ENCODE measurements around the gene LOC128125822.

The LOC128125822 gene

DNA sequence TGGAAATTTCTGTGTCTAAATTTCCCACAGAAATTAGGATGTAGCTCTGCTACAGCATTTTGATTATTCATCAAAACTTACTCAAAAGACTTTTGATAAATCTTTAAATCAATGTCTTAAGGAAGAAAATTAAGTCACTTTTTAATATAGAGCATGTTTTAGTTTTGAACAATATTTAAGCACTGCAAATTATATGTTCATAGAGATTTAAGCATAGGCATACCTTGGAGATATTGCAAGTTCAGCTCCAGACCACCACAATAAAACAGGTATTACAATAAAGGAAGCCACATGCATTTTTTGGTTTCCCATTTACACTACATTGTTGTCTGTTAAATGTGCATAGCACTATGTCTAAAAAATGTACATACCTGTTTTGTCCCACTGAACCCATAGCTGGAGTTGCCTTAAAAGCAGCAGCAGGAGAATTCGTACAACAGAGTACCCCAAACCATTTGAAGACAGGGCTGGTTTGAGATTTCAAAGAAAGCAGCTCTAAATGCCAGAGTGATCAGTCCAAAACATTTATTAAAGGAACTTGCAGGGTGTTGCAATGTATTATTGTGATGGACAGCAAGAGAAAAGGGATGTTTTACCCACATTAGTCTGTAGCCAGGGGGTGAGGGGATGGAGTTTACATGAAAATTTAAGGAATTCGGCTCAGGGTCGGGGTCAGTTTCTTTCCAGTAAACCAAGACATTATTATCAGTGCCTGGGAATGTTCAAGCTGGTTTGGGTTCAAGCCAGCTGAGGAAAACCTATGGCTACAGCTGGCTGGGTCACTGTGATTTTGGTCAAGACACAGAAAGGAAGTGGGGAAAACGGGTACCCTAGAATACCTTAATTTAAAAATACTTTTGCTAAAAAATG, 6.3 kb upstream of the LOC128125822 start:
- H3K4me3 ChIP-seq (ENCODE audit: low read depth, low read length): no peak overlapping the region
- TF ChIP-seq, protein P1, sequence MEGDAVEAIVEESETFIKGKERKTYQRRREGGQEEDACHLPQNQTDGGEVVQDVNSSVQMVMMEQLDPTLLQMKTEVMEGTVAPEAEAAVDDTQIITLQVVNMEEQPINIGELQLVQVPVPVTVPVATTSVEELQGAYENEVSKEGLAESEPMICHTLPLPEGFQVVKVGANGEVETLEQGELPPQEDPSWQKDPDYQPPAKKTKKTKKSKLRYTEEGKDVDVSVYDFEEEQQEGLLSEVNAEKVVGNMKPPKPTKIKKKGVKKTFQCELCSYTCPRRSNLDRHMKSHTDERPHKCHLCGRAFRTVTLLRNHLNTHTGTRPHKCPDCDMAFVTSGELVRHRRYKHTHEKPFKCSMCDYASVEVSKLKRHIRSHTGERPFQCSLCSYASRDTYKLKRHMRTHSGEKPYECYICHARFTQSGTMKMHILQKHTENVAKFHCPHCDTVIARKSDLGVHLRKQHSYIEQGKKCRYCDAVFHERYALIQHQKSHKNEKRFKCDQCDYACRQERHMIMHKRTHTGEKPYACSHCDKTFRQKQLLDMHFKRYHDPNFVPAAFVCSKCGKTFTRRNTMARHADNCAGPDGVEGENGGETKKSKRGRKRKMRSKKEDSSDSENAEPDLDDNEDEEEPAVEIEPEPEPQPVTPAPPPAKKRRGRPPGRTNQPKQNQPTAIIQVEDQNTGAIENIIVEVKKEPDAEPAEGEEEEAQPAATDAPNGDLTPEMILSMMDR (conservative IDR thresholded peaks at IDR 0.05; ENCODE audit: low read depth, low read length): no peak
- peak; percentile 85 for DNase-seq (ENCODE audit: low read depth)

DNA sequence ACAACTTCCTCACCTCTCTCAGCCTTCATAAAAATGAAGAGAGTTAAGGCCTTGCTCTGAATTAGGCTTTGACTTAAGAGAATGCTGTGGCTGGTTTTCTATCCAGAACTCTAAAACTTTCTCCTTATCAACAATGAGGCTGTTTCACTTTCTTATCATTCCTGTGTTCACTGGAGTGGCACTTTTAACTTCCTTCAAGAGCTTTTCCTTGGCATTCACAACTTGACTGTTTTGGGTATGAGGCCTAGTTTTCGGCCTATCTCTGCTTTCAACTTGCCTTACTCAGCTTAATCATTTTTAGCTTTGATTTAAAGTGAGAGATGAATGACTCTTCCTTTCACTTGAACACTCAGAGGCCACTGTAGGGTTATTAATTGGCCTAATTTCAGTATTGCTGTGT, 4.3 kb upstream of the LOC128125822 start:
- DNase-seq (ENCODE audit: low read depth): no peak
- TF ChIP-seq, protein P1 (conservative IDR thresholded peaks at IDR 0.05; ENCODE audit: low read depth, low read length): no peak

DNA sequence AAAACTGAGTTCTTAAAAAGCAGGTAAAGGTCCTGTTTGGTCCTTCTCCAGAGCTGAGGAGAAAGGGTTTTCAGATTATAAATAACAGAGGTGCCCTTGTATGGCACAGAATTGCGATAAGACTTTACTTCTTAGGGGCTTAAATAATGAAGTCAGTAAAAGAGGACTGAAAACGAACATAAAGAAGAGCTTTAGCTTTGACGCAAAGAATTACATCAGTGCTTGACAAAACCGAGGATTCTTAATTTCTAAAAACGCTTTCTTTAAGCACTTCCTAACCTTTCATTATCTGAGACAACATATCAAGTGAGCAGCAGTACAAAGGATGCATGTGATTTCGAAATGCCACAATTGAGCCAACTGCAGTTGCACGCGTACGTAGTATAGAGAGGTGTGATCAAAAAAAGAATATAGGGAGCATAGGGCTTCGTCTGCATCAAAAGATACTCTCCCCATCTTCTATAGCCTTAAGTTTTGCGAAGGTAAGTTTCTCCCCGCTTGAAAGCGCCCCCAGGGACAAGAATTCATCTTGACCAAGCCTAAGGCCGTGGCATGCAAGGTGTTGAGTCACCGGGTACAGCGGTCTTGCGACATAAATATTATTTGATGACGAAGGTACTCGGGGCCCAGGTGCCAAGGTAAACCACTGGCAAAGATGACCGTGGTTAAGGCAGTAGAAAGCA, 778 bp upstream of the LOC128125822 start:
- TF ChIP-seq, protein P1 (conservative IDR thresholded peaks at IDR 0.05; ENCODE audit: low read depth, low read length): peak; percentile 25
- DNase-seq (ENCODE audit: low read depth): peak; percentile 75
- H3K4me3 ChIP-seq (ENCODE audit: low read depth, low read length): peak overlapping the region; percentile 62

More for the DNA sequence above, 4.3 kb upstream of the LOC128125822 start:
- no peak overlapping the region for H3K4me3 ChIP-seq (ENCODE audit: low read depth, low read length)

GRCh38 chr6:63572747-63573075, 431 bp downstream of the LOC128125822 start:
- H3K4me3 ChIP-seq (ENCODE audit: low read depth, low read length): peak overlapping the region; percentile 75
- TF ChIP-seq, protein P1 (conservative IDR thresholded peaks at IDR 0.05; ENCODE audit: low read depth, low read length): no peak
- DNase-seq (ENCODE audit: low read depth): no peak

DNA sequence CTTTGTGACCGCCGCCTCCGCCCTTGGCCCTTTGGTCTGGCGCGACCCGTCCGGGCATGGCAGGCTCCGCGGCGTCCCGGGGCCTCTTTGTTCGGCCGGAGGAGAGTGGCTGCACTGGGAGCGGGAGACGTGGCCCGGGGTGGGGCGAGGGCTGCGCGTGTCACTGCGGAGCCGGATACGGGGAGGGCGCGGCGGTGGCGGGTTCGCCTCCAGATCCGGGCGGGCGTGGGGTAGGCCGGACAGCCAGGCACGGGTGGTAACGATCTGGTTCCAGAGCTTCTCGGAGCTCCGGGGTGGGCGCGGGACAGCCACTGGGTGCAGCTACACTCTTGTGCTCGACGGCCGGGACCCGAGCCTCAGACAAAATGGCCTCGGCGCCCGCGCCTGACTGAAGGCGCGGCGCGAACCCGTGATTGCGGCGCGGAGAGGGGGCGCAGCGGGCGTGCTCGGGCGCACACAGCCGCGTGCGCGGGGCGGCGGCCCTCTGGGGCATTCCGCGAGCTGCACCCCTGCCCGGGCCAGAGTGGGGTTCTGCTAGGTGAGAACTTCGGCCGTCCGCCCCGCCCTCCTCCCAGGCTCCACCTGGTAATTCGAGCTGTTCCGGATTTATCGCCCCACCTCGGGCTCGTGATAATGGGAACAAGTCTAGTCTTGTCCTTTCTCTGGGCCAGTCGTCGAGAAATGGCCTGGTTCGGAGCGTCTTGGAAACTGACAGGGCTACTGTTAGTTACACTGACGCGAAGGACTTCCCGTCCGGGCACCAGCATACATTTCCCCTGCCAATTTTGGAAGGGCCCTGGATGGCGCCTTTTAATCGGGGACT, 1.0 kb downstream of the LOC128125822 start:
- H3K4me3 ChIP-seq (ENCODE audit: low read depth, low read length): peak overlapping the region; percentile 75
- peak; percentile 81 for DNase-seq (ENCODE audit: low read depth)
- TF ChIP-seq, protein P1 (conservative IDR thresholded peaks at IDR 0.05; ENCODE audit: low read depth, low read length): no peak

- peak; percentile 78 for DNase-seq (ENCODE audit: low read depth)
These were observed 1.7 kb downstream of the LOC128125822 start for GRCh38 chr6:63573899-63574553.

More at GRCh38 chr6:63573899-63574553, 1.7 kb downstream of the LOC128125822 start:
- peak overlapping the region; percentile 75 for H3K4me3 ChIP-seq (ENCODE audit: low read depth, low read length)
- TF ChIP-seq, protein P1 (conservative IDR thresholded peaks at IDR 0.05; ENCODE audit: low read depth, low read length): peak; percentile 76

All from choroid plexus epithelial cell (primary cell).